ENCODE data around the gene TSPO2. TPM values are rescaled to one million over a fixed set of nuclear protein-coding genes. Genes with fewer than 3 reads are reported as not detected.

TSPO2 gene
- total and polyA plus RNA-seq, 2 of the 13 experiments (the other 11 are each of a cell fraction or from before 2014, with no cell fraction given): 0.55 TPM; not detected in 1

DNA sequence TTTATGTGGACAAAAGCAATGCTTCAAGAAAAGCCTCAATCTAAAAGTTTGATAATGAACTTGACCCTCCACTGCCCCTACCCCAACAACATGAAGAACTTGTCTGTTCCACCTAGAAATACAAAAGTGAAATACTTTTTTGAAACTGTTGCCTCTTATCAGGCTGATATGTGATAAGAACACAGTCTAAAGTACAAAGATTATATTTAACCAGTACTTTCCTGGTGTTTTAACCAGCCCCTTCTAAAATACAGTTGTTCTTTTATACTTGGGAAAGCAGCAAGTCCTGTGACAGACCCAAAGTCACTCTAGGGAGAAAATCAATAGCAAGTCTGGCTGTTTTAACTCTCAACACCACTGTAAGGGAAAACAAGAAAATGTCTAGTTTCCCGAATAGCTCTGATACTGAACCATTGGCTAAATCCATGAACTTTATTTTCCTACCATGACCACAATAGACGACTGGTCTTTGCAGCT is 23.3 kb downstream of the TSPO2 start (continued):
- no peak for TF ChIP-seq ZNF577 (CRISPR knock-in tag; IDR thresholded peaks at IDR 0.05; ENCODE audit: borderline replicate concordance, low read depth)
- TF ChIP-seq ZSCAN25 (CRISPR knock-in tag; IDR thresholded peaks at IDR 0.05): peak; percentile 61; the same call in 1 of the 2 replicates
- peak; percentile 58; the same call in 1 of the 2 replicates for TF ChIP-seq ERF (CRISPR knock-in tag; IDR thresholded peaks at IDR 0.05)
- TF ChIP-seq HIVEP1 (CRISPR knock-in tag; IDR thresholded peaks at IDR 0.05): no peak
- TF ChIP-seq, protein P1, sequence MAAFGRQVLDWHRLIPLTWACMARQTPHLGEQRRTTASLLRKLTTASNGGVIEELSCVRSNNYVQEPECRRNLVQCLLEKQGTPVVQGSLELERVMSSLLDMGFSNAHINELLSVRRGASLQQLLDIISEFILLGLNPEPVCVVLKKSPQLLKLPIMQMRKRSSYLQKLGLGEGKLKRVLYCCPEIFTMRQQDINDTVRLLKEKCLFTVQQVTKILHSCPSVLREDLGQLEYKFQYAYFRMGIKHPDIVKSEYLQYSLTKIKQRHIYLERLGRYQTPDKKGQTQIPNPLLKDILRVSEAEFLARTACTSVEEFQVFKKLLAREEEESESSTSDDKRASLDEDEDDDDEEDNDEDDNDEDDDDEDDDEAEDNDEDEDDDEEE (CRISPR knock-in tag; IDR thresholded peaks at IDR 0.05): no peak
- TF ChIP-seq ZNF484 (CRISPR knock-in tag; IDR thresholded peaks at IDR 0.05; ENCODE audit: borderline replicate concordance, low read depth): no peak
- TF ChIP-seq, protein P2, sequence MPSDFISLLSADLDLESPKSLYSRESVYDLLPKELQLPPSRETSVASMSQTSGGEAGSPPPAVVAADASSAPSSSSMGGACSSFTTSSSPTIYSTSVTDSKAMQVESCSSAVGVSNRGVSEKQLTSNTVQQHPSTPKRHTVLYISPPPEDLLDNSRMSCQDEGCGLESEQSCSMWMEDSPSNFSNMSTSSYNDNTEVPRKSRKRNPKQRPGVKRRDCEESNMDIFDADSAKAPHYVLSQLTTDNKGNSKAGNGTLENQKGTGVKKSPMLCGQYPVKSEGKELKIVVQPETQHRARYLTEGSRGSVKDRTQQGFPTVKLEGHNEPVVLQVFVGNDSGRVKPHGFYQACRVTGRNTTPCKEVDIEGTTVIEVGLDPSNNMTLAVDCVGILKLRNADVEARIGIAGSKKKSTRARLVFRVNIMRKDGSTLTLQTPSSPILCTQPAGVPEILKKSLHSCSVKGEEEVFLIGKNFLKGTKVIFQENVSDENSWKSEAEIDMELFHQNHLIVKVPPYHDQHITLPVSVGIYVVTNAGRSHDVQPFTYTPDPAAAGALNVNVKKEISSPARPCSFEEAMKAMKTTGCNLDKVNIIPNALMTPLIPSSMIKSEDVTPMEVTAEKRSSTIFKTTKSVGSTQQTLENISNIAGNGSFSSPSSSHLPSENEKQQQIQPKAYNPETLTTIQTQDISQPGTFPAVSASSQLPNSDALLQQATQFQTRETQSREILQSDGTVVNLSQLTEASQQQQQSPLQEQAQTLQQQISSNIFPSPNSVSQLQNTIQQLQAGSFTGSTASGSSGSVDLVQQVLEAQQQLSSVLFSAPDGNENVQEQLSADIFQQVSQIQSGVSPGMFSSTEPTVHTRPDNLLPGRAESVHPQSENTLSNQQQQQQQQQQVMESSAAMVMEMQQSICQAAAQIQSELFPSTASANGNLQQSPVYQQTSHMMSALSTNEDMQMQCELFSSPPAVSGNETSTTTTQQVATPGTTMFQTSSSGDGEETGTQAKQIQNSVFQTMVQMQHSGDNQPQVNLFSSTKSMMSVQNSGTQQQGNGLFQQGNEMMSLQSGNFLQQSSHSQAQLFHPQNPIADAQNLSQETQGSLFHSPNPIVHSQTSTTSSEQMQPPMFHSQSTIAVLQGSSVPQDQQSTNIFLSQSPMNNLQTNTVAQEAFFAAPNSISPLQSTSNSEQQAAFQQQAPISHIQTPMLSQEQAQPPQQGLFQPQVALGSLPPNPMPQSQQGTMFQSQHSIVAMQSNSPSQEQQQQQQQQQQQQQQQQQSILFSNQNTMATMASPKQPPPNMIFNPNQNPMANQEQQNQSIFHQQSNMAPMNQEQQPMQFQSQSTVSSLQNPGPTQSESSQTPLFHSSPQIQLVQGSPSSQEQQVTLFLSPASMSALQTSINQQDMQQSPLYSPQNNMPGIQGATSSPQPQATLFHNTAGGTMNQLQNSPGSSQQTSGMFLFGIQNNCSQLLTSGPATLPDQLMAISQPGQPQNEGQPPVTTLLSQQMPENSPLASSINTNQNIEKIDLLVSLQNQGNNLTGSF (CRISPR knock-in tag; IDR thresholded peaks at IDR 0.05): no peak
- no peak for TF ChIP-seq FOXP1 (IDR thresholded peaks at IDR 0.05)
- peak; percentile 63; the same call in 1 of the 2 replicates for TF ChIP-seq FOXP1 (CRISPR knock-in tag; IDR thresholded peaks at IDR 0.05)
- TF ChIP-seq ZFY (CRISPR knock-in tag; IDR thresholded peaks at IDR 0.05): no peak
- TF ChIP-seq ZFYVE20 (CRISPR knock-in tag; IDR thresholded peaks at IDR 0.05; ENCODE audit: borderline replicate concordance, low read depth): no peak
- TF ChIP-seq ZNF7 (CRISPR knock-in tag; IDR thresholded peaks at IDR 0.05): no peak
- TF ChIP-seq, protein P3, sequence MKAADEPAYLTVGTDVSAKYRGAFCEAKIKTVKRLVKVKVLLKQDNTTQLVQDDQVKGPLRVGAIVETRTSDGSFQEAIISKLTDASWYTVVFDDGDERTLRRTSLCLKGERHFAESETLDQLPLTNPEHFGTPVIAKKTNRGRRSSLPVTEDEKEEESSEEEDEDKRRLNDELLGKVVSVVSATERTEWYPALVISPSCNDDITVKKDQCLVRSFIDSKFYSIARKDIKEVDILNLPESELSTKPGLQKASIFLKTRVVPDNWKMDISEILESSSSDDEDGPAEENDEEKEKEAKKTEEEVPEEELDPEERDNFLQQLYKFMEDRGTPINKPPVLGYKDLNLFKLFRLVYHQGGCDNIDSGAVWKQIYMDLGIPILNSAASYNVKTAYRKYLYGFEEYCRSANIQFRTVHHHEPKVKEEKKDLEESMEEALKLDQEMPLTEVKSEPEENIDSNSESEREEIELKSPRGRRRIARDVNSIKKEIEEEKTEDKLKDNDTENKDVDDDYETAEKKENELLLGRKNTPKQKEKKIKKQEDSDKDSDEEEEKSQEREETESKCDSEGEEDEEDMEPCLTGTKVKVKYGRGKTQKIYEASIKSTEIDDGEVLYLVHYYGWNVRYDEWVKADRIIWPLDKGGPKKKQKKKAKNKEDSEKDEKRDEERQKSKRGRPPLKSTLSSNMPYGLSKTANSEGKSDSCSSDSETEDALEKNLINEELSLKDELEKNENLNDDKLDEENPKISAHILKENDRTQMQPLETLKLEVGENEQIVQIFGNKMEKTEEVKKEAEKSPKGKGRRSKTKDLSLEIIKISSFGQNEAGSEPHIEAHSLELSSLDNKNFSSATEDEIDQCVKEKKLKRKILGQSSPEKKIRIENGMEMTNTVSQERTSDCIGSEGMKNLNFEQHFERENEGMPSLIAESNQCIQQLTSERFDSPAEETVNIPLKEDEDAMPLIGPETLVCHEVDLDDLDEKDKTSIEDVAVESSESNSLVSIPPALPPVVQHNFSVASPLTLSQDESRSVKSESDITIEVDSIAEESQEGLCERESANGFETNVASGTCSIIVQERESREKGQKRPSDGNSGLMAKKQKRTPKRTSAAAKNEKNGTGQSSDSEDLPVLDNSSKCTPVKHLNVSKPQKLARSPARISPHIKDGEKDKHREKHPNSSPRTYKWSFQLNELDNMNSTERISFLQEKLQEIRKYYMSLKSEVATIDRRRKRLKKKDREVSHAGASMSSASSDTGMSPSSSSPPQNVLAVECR (CRISPR knock-in tag; IDR thresholded peaks at IDR 0.05; ENCODE audit: borderline replicate concordance): peak; percentile 50; the same call in 1 of the 2 replicates
- no peak for TF ChIP-seq HNRNPL (IDR thresholded peaks at IDR 0.05; ENCODE audit: low read depth, low read length)
- peak; percentile 74; the same call in 1 of the 2 replicates for TF ChIP-seq FOXK1 (CRISPR knock-in tag; IDR thresholded peaks at IDR 0.05; ENCODE audit: borderline replicate concordance, low read depth)
- TF ChIP-seq KDM5B (CRISPR knock-in tag; IDR thresholded peaks at IDR 0.05; ENCODE audit: borderline replicate concordance): no peak
- no peak for TF ChIP-seq TAF15 (IDR thresholded peaks at IDR 0.05; ENCODE audit: low read depth, low read length, poor library complexity, severe bottlenecking)
- TF ChIP-seq SUZ12 (IDR thresholded peaks at IDR 0.05; ENCODE audit: low read depth, low read length): no peak
- TF ChIP-seq TBX2 (CRISPR knock-in tag; IDR thresholded peaks at IDR 0.05; ENCODE audit: borderline replicate concordance): peak; percentile 56; the same call in 1 of the 2 replicates
- TF ChIP-seq HOXA5 (CRISPR knock-in tag; IDR thresholded peaks at IDR 0.05): no peak; the same call in 1 of the 2 replicates
- no peak for TF ChIP-seq PAF1 (CRISPR knock-in tag; IDR thresholded peaks at IDR 0.05)
- TF ChIP-seq KLF12 (CRISPR knock-in tag; IDR thresholded peaks at IDR 0.05; ENCODE audit: borderline replicate concordance): no peak

Measured in HepG2 (cell line).